K562 (cell line): ENCODE results near the gene TUBG2.

Experiments
- CC2D1A ChIP-seq: fragments of 450-650 bp; IDR thresholded peaks from 2 replicates; pipeline ENCODE4 v1.6.1; 2017; ENCODE audit warnings: mild to moderate bottlenecking
- CTCF ChIP-seq, 3 experiments: IDR thresholded peaks in 2 of 3; conservative IDR thresholded peaks in 1 of 3; 2 replicates each; pipeline ENCODE4 v1.5.1; 2011 to 2012; ENCODE audit warnings: low read length in 3 of 3, mild to moderate bottlenecking in 3 of 3, control low read depth in 2 of 3, improper control_type of control experiment in 1 of 3, inconsistent platforms in 1 of 3, low read depth in 1 of 3, mixed read lengths in 1 of 3, moderate library complexity in 1 of 3; ENCODE audit not compliant: insufficient read depth in 2 of 3
- E2F5 ChIP-seq: sonication (generic); formaldehyde crosslinking; IDR thresholded peaks from 2 replicates; pipeline ENCODE4 v1.8.0; 2022; ENCODE audit warnings: mild to moderate bottlenecking, missing genetic modification reagents
- ETS2 ChIP-seq: IDR thresholded peaks from 2 replicates; pipeline ENCODE4 v1.6.1; 2016; ENCODE audit warnings: borderline replicate concordance, missing genetic modification characterization, mild to moderate bottlenecking, moderate library complexity, missing compliant biosample characterization; ENCODE audit not compliant: poor library complexity, severe bottlenecking
- JUNB ChIP-seq: fragments of 450-650 bp; formaldehyde crosslinking; conservative IDR thresholded peaks from 2 replicates; pipeline ENCODE4 v1.4.0; 2020; ENCODE audit warnings: mild to moderate bottlenecking
- NFRKB ChIP-seq: fragments of 450-650 bp; IDR thresholded peaks from 2 replicates; pipeline ENCODE4 v1.6.1; 2016; ENCODE audit warnings: low read depth
- POLR2A ChIP-seq: fragments of 450-650 bp; conservative IDR thresholded peaks from 2 replicates; pipeline ENCODE4 v1.6.1; 2016
- SP2 ChIP-seq: IDR thresholded peaks from 2 replicates; pipeline ENCODE4 v1.6.1; 2011; ENCODE audit warnings: mild to moderate bottlenecking, low read depth, low read length, moderate library complexity; ENCODE audit not compliant: poor library complexity, severe bottlenecking; ENCODE audit errors: extremely low read depth
- TCF7 ChIP-seq: sonication (generic); IDR thresholded peaks from 2 replicates; pipeline ENCODE4 v1.6.1; 2016; ENCODE audit warnings: antibody characterized with exemption, borderline replicate concordance
- ZNF274 ChIP-seq: IDR thresholded peaks from 2 replicates; pipeline ENCODE4 v1.6.1; 2011; ENCODE audit warnings: low read depth, mild to moderate bottlenecking, low read length, moderate library complexity, borderline replicate concordance
- ZNF354B ChIP-seq: fragments of 250-450 bp; sonication (Bioruptor Pico); IDR thresholded peaks from 2 replicates; pipeline ENCODE4 v1.4.0; 2020
- ZNF707 ChIP-seq: fragments of 250-450 bp; sonication (Bioruptor Pico); conservative IDR thresholded peaks from 2 replicates; pipeline ENCODE4 v1.8.0; 2022; ENCODE audit warnings: inconsistent platforms, mild to moderate bottlenecking, moderate library complexity

- no peak for TF ChIP-seq JUNB (CRISPR knock-in tag)
- TF ChIP-seq ZNF274 = no peak
- no peak for TF ChIP-seq ZNF707 (CRISPR knock-in tag)
- no peak for TF ChIP-seq ETS2 (tag)
- no peak for TF ChIP-seq TCF7
- no peak for TF ChIP-seq POLR2A
- no peak for TF ChIP-seq SP2
- TF ChIP-seq CTCF (IDR thresholded peaks at IDR 0.05 in 2 of 3, conservative IDR thresholded peaks at IDR 0.05 in 1 of 3; ENCODE audit: insufficient read depth in 2 of 3, low read depth in 1 of 3, low read length in 3 of 3) = no peak
- TF ChIP-seq CC2D1A = no peak
- TF ChIP-seq E2F5 (CRISPR knock-in tag) = no peak
- TF ChIP-seq ZNF354B (CRISPR knock-in tag) = no peak
- TF ChIP-seq NFRKB = no peak
These were observed 47.1 kb upstream of the TUBG2 start for GRCh38 chr17:42612013-42612412.
